Measurements from ENCODE around the gene PAK4. TPM values are rescaled to one million over a fixed set of nuclear protein-coding genes. Genes with fewer than 3 reads are reported as not detected.
"Not testable (repeated sequence)": the region's sequence is repeated elsewhere in the genome, so short reads cannot be mapped to it uniquely, and the experiment has no call there.

The PAK4 gene
- total RNA-seq, 1 experiment from 2014 or later: 90.1 TPM

DNA sequence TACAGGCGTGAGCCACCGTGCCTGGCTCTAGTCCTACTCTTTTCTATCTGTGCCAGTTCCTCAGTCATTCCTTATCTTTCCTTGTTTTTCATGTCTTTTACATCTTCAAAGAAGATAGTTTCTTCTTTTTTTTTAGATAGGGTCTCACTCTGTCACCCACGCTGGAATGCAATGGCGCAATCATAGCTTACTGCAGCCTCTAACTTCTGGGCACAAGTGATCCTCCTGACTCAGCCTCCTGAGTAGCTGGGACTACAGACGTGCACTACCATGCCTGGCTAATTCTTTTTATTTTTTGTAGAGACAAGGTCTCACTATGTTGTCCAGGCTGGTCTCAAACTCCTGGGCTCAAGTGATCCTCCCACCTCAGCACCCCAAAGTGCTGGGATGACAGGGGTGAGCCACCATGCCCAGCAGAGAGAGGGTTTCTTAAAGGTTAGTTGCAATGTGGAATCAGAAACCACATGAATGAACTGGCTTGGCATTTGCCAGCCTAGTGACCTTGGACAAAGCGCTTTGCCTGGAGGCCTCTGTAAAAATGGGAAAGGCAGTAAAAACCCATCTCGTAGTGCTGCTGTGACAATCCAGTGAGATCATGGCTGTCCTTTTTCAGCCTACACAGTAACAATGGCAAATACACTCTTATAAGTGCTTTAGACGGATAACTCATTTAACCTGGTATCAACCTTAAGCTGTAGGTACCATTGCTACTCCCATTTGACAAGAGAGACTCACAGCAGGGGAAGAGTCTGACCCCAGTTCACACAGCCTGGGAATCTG lies 37.5 kb upstream of the PAK4 start:
- Histone ChIP-seq H3K9ac (ENCODE audit: low read length) (no peak overlapping the region), H2AFZ (ENCODE audit: low read depth, low read length, poor library complexity, severe bottlenecking) (no peak overlapping the region), H3K4me2 (ENCODE audit: low read length) (no peak overlapping the region), H3K36me3 (ENCODE audit: control insufficient read depth in 1 of 2, insufficient read depth in 2 of 2, low read length in 2 of 2) (no peaks in the 10 kb centered on the region), H3K4me1 (ENCODE audit: control insufficient read depth in 1 of 2, insufficient read depth in 2 of 2, low read length in 2 of 2) (peaks cover 5 to 16% of the 10 kb centered on the region in 2 experiments; a peak in 2 of 4 replicates), H3K79me2 (ENCODE audit: insufficient read depth, low read length) (peaks cover under 1% of the 10 kb centered on the region; the same call in 1 of the 2 replicates), H3K27me3 (ENCODE audit: insufficient read depth, low read length) (no peaks in the 10 kb centered on the region), H3K9me3 (ENCODE audit: control insufficient read depth in 1 of 2, insufficient read depth in 1 of 2, low read depth in 1 of 2, low read length in 2 of 2) (no peaks in the 10 kb centered on the region), H3K4me3 (replicated peaks in 1 of 2; ENCODE audit: low read depth in 1 of 2, low read length in 2 of 2) (no peak overlapping the region), H3K27ac (ENCODE audit: low read depth, low read length) (no peak overlapping the region), H4K20me1 (ENCODE audit: insufficient read depth) (no peaks in the 10 kb centered on the region), H3K9me2 (ENCODE audit: insufficient read depth) (no peaks in the 10 kb centered on the region)
- POLR2A ChIA-PET: interaction anchor here (0.9 kb wide), 1 partner anchor 10 kb away, joined by 3 read pairs; no protein-coding TSS in a partner anchor
- ATAC-seq (no peak), DNase-seq (ENCODE audit: low read depth, low spot score) (no peak)
- CTCF ChIA-PET: no interaction called here
- no TSS peak for BruUV-seq (replicated peaks)
- intact Hi-C loops (cut with micrococcal nuclease): no loop called here
- TF ChIP-seq, protein P1, sequence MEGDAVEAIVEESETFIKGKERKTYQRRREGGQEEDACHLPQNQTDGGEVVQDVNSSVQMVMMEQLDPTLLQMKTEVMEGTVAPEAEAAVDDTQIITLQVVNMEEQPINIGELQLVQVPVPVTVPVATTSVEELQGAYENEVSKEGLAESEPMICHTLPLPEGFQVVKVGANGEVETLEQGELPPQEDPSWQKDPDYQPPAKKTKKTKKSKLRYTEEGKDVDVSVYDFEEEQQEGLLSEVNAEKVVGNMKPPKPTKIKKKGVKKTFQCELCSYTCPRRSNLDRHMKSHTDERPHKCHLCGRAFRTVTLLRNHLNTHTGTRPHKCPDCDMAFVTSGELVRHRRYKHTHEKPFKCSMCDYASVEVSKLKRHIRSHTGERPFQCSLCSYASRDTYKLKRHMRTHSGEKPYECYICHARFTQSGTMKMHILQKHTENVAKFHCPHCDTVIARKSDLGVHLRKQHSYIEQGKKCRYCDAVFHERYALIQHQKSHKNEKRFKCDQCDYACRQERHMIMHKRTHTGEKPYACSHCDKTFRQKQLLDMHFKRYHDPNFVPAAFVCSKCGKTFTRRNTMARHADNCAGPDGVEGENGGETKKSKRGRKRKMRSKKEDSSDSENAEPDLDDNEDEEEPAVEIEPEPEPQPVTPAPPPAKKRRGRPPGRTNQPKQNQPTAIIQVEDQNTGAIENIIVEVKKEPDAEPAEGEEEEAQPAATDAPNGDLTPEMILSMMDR (IDR thresholded peaks at IDR 0.05 in 2 of 3, conservative IDR thresholded peaks at IDR 0.05 in 1 of 3; ENCODE audit: borderline replicate concordance in 1 of 3, insufficient read depth in 1 of 3, low read depth in 2 of 3, low read length in 2 of 3): no peak
- TF ChIP-seq CBX3 (IDR thresholded peaks at IDR 0.05; ENCODE audit: low read depth) (no peak), FOSL1 (IDR thresholded peaks at IDR 0.05; ENCODE audit: low read depth) (no peak), EGR1 (IDR thresholded peaks at IDR 0.05; ENCODE audit: low read depth) (no peak), ZNF274 (IDR thresholded peaks at IDR 0.05; ENCODE audit: low read depth, low read length) (no peak), SP1 (IDR thresholded peaks at IDR 0.05; ENCODE audit: low read depth) (no peak), JUND (IDR thresholded peaks at IDR 0.05) (no peak), TCF7L2 (IDR thresholded peaks at IDR 0.05; ENCODE audit: borderline replicate concordance, extremely low read depth, insufficient read depth, insufficient read length) (no peak), RAD21 (IDR thresholded peaks at IDR 0.05; ENCODE audit: low read depth) (no peak), SRF (IDR thresholded peaks at IDR 0.05; ENCODE audit: low read depth) (no peak)
- TF ChIP-seq, protein P2, sequence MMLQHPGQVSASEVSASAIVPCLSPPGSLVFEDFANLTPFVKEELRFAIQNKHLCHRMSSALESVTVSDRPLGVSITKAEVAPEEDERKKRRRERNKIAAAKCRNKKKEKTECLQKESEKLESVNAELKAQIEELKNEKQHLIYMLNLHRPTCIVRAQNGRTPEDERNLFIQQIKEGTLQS (IDR thresholded peaks at IDR 0.05): no peak
- RAD21 ChIA-PET (ENCODE audit: low non-redundant PET in 1 of 2, low total read pairs in 2 of 2, uncharacterized antibody in 2 of 2, unreplicated experiment in 2 of 2): no interaction called here

DNA sequence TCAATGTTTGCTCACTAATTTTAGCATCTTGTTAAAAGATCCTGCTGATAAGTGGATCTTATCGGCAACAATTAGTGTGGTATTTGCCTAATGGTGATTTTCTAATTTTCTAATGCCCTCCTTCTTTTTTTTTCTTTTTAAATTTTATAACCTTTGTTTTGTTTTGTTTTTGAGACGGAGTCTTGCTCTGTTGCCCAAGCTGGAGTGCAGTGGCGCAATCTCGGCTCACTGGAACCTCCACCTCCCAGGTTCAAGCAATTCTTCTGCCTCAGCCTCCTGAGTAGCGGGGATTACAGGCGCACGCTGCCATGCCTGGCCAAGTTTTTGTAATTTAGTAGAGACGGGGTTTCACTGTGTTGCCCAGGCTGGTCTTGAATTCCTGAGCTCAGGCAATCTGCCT lies 35.6 kb upstream of the PAK4 start:
- POLR2A ChIA-PET: interaction anchor here (0.9 kb wide), 1 partner anchor 12 kb away, joined by 4 read pairs; no protein-coding TSS in a partner anchor
- H2AFZ ChIP-seq (ENCODE audit: low read depth, low read length, poor library complexity, severe bottlenecking); DNase-seq (ENCODE audit: low read depth, low spot score); H3K9me3 ChIP-seq (ENCODE audit: control insufficient read depth in 1 of 2, insufficient read depth in 1 of 2, low read depth in 1 of 2, low read length in 2 of 2); H3K4me1 ChIP-seq (ENCODE audit: control insufficient read depth in 1 of 2, insufficient read depth in 2 of 2, low read length in 2 of 2); H3K4me2 ChIP-seq (ENCODE audit: low read length); H4K20me1 ChIP-seq (ENCODE audit: insufficient read depth); H3K27ac ChIP-seq (ENCODE audit: low read depth, low read length); ATAC-seq; CTCF ChIA-PET; BruUV-seq (replicated peaks); H3K27me3 ChIP-seq (ENCODE audit: insufficient read depth, low read length); RAD21 ChIA-PET (ENCODE audit: low non-redundant PET in 1 of 2, low total read pairs in 2 of 2, uncharacterized antibody in 2 of 2, unreplicated experiment in 2 of 2); H3K4me3 ChIP-seq (replicated peaks in 1 of 2; ENCODE audit: low read depth in 1 of 2, low read length in 2 of 2); intact Hi-C loops (cut with micrococcal nuclease); H3K9ac ChIP-seq (ENCODE audit: low read length); H3K9me2 ChIP-seq (ENCODE audit: insufficient read depth); H3K36me3 ChIP-seq (ENCODE audit: control insufficient read depth in 1 of 2, insufficient read depth in 2 of 2, low read length in 2 of 2); H3K79me2 ChIP-seq (ENCODE audit: insufficient read depth, low read length): not testable (repeated sequence)
